AG04449 (cell line): ENCODE data around the gene TM7SF2.
A peak's percentile ranks its signal among the peaks of the same experiment; 100 is the strongest.
"Not testable (repeated sequence)": the region's sequence is repeated elsewhere in the genome, so short reads cannot be mapped to it uniquely, and the experiment has no call there.

Source experiments
- CTCF ChIA-PET: fragments of 350-600 bp; formaldehyde crosslinking; extraction: SDS; loops from one replicate; lab custom pipeline; 2021; ENCODE audit warnings: antibody characterized with exemption; lab: Yijun Ruan, JAX
- POLR2A ChIA-PET: fragments of 400-600, 350-600 bp; formaldehyde crosslinking; extraction: SDS; loops from one replicate; lab custom pipeline; 2020; ENCODE audit warnings: antibody characterized with exemption, inconsistent platforms; lab: Yijun Ruan, JAX
- DNase-seq: peaks from one replicate; pipeline ENCODE4 v3.0.0-alpha.2; 2010; ENCODE audit warnings: low read depth, low spot score
- H3K4me3 ChIP-seq: 2 replicates; pipeline ENCODE4 v1.5.1; 2011; ENCODE audit warnings: low read depth, mild to moderate bottlenecking, control low read depth, low read length
- CTCF ChIP-seq: IDR thresholded peaks from one replicate; pipeline ENCODE4 v1.5.1; 2011; ENCODE audit warnings: mild to moderate bottlenecking, moderate library complexity, low read length, control low read depth, inconsistent platforms; ENCODE audit not compliant: insufficient read depth; ENCODE audit errors: missing control alignments

TM7SF2 gene

GRCh38 chr11:65118097-65118837, 6.6 kb downstream of the TM7SF2 start:
- H3K4me3 ChIP-seq = no peak overlapping the region
- ChIA-PET CTCF (interaction anchor here (0.8 to 7.1 kb wide), 24 partner anchors 8 to 332 kb away, joined by 3 to 72 read pairs (median 4); partner anchors contain the start of genes ARL2, CAPN1, PPP2R5B and SNX15), POLR2A (interaction anchor here (0.5 to 1.9 kb wide), 2 partner anchors 16 kb away, joined by 4 to 7 read pairs; partner anchors contain the start of gene SYVN1)
- no peak for DNase-seq
- TF ChIP-seq CTCF = no peak

GRCh38 chr11:65118891-65119669, 7.4 kb downstream of the TM7SF2 start:
- ChIA-PET CTCF (interaction anchor here (0.8 to 7.1 kb wide), 17 partner anchors 9 to 333 kb away, joined by 3 to 72 read pairs (median 4); partner anchors contain the start of genes ARL2, CAPN1, PPP2R5B and TM7SF2), POLR2A (interaction anchor here (0.5 kb wide), 1 partner anchor 17 kb away, joined by 4 read pairs; no protein-coding TSS in a partner anchor)
- not testable (repeated sequence) for DNase-seq, H3K4me3 ChIP-seq

GRCh38 chr11:65119670-65119995, 8.0 kb downstream of the TM7SF2 start:
- no peak overlapping the region for H3K4me3 ChIP-seq
- CTCF ChIA-PET = interaction anchor here (1.0 to 7.1 kb wide), 4 partner anchors 9 to 334 kb away, joined by 3 to 72 read pairs (median 38); partner anchors contain the start of genes ARL2 and TM7SF2
- TF ChIP-seq CTCF = no peak
- POLR2A ChIA-PET = no interaction called here
- DNase-seq = no peak

GRCh38 chr11:65120831-65121230, 9.2 kb downstream of the TM7SF2 start:
- TF ChIP-seq CTCF = no peak
- no peak for DNase-seq
- peak overlapping the region; percentile 92 for H3K4me3 ChIP-seq
- ChIA-PET POLR2A (interaction anchor here (1.3 to 2.2 kb wide), 2 partner anchors 10 to 14 kb away, joined by 4 to 12 read pairs; partner anchors contain the start of gene SYVN1), CTCF (interaction anchor here (0.7 to 7.1 kb wide), 11 partner anchors 9 to 273 kb away, joined by 3 to 72 read pairs (median 3); partner anchors contain the start of genes ARL2, BATF2 and TM7SF2)

GRCh38 chr11:65121447-65121864, 9.8 kb downstream of the TM7SF2 start:
- no peak for TF ChIP-seq CTCF
- H3K4me3 ChIP-seq = peak overlapping the region; percentile 92
- DNase-seq = no peak
- ChIA-PET POLR2A (interaction anchor here (0.7 to 2.2 kb wide), 9 partner anchors 9 to 273 kb away, joined by 3 to 20 read pairs (median 3); partner anchors contain the start of gene SYVN1), CTCF (interaction anchor here (0.7 to 7.1 kb wide), 11 partner anchors 8 to 273 kb away, joined by 3 to 72 read pairs (median 4); partner anchors contain the start of genes ARL2, BATF2, SYVN1 and TM7SF2)

- H3K4me3 ChIP-seq = peak within 1 kb of the TSS; percentile 92
- ChIA-PET POLR2A (interaction anchor here (0.7 to 2.2 kb wide), 9 partner anchors 9 to 274 kb away, joined by 3 to 20 read pairs (median 3); partner anchors contain the start of genes POLA2 and SYVN1), CTCF (interaction anchor here (0.7 to 7.1 kb wide), 11 partner anchors 7 to 207 kb away, joined by 3 to 72 read pairs (median 3); partner anchors contain the start of genes ARL2, BATF2, SYVN1 and TM7SF2)
- DNase-seq = peak; percentile 70
- no peak for TF ChIP-seq CTCF
Measured at GRCh38 chr11:65121865-65122696, 10.4 kb downstream of the TM7SF2 start, which contains the start of the genes FAU and MRPL49. FAU (minus strand) TSS chr11:65122134; CDS start chr11:65121813, 321 bp downstream. MRPL49 (plus strand) TSS chr11:65122321; CDS start chr11:65122347, 26 bp downstream.
